H1 (cell line): ENCODE measurements around the gene DCUN1D2. TPM values are rescaled to one million over a fixed set of nuclear protein-coding genes. Genes with fewer than 3 reads are reported as not detected.
A peak's percentile ranks its signal among the peaks of the same experiment; 100 is the strongest.

ENCODE experiments used
- CTCF ChIA-PET: fragments of 300-600 bp; sonication (Branson Sonifier 250); formaldehyde crosslinking; loops from one replicate; lab custom pipeline; 2021; ENCODE audit not compliant: partially characterized antibody; lab: Charles Lee
- POLR2A ChIA-PET: fragments of 300-600 bp; sonication (Branson Sonifier 250); formaldehyde crosslinking; loops from one replicate; lab custom pipeline; 2021; ENCODE audit warnings: inconsistent platforms; ENCODE audit not compliant: partially characterized antibody; lab: Charles Lee
- DNase-seq, 2 experiments: peaks; one replicate each; pipeline versions ENCODE4 v3.0.0 to v3.0.0-alpha.2; 2010 to 2022; ENCODE audit warnings: low spot score in 2 of 2, low read depth in 1 of 2, mixed read lengths in 1 of 2
- FAIRE-seq: peaks from 2 replicates; lab custom pipeline; 2011; peaks lifted over from hg19 to GRCh38; lab: Jason Lieb, UNC
- H2AFZ ChIP-seq: 2 replicates; pipeline ENCODE4 v1.8.1; 2012; ENCODE audit warnings: low read length, inconsistent platforms
- H2AK5ac ChIP-seq: 2 replicates; pipeline ENCODE4 v1.6.1; 2013; ENCODE audit warnings: low read depth, low read length
- H2BK120ac ChIP-seq: replicated peaks from 2 replicates; pipeline ENCODE3; 2013; ENCODE audit warnings: low read depth, low read length, inconsistent platforms
- H2BK12ac ChIP-seq: 2 replicates; pipeline ENCODE4 v1.6.1; 2013; ENCODE audit warnings: low read depth, low read length
- H2BK15ac ChIP-seq: 2 replicates; pipeline ENCODE4 v1.6.1; 2013; ENCODE audit warnings: low read length
- H2BK20ac ChIP-seq: 2 replicates; pipeline ENCODE4 v1.6.1; 2013; ENCODE audit warnings: low read length
- H2BK5ac ChIP-seq: 2 replicates; pipeline ENCODE4 v1.6.1; 2013; ENCODE audit warnings: low read depth, low read length
- H3K14ac ChIP-seq: 2 replicates; pipeline ENCODE4 v1.6.1; 2013; ENCODE audit warnings: inconsistent platforms; ENCODE audit not compliant: insufficient read length
- H3K18ac ChIP-seq: 2 replicates; pipeline ENCODE4 v1.6.1; 2013; ENCODE audit warnings: low read length; ENCODE audit errors: extremely low read depth
- H3K23ac ChIP-seq: 2 replicates; pipeline ENCODE4 v1.6.1; 2013; ENCODE audit warnings: inconsistent platforms; ENCODE audit not compliant: insufficient read length
- H3K23me2 ChIP-seq: 2 replicates; pipeline ENCODE4 v1.6.1; 2013; ENCODE audit warnings: low read depth, low read length
- H3K27ac ChIP-seq: 2 replicates; pipeline ENCODE4 v1.6.1; 2011; ENCODE audit warnings: low read depth, low read length, inconsistent platforms
- H3K27me3 ChIP-seq, 4 experiments: replicated peaks in 1 of 4; 1 replicate in 1 of 4; 2 replicates in 3 of 4; pipeline versions ENCODE4 v1.6.1 to v1.8.1; 2011 to 2013; ENCODE audit warnings: low read length in 3 of 4, mild to moderate bottlenecking in 3 of 4, inconsistent platforms in 2 of 4, mixed read lengths in 2 of 4, moderate library complexity in 1 of 4; ENCODE audit not compliant: control insufficient read depth in 3 of 4, insufficient read depth in 3 of 4; ENCODE audit errors: extremely low read depth in 1 of 4
- H3K36me3 ChIP-seq, 4 experiments: 2 replicates each; pipeline versions ENCODE4 v1.6.1 to v1.8.1; 2011 to 2013; ENCODE audit warnings: mild to moderate bottlenecking in 4 of 4, low read length in 3 of 4, moderate library complexity in 2 of 4, control low read depth in 1 of 4, inconsistent platforms in 1 of 4; ENCODE audit not compliant: insufficient read depth in 4 of 4, control insufficient read depth in 2 of 4
- H3K4ac ChIP-seq: replicated peaks from 2 replicates; pipeline ENCODE3; 2013; ENCODE audit warnings: low read length, low read depth, mixed read lengths, inconsistent platforms; ENCODE audit not compliant: insufficient read length
- H3K4me1 ChIP-seq, 4 experiments: replicated peaks in 1 of 4; 1 replicate in 1 of 4; 2 replicates in 3 of 4; pipeline versions ENCODE4 v1.6.1 to v1.8.1; 2011 to 2013; ENCODE audit warnings: low read length in 3 of 4, inconsistent platforms in 2 of 4, mixed read lengths in 1 of 4; ENCODE audit not compliant: insufficient read depth in 4 of 4, control insufficient read depth in 3 of 4
- H3K4me2 ChIP-seq, 2 experiments: 2 replicates each; pipeline versions ENCODE4 v1.6.1 to v1.8.1; 2011 to 2013; ENCODE audit warnings: low read depth in 2 of 2, low read length in 2 of 2, control low read depth in 1 of 2, inconsistent platforms in 1 of 2, mild to moderate bottlenecking in 1 of 2; ENCODE audit not compliant: insufficient read depth in 1 of 2
- H3K4me3 ChIP-seq, 4 experiments: fragments of 200-600, 300-600 bp in 1 of 4; sonication (generic), shearing (Covaris generic), sonication (Bioruptor Twin) in 1 of 4; 2 replicates each; pipeline versions ENCODE4 v1.5.1 to v1.8.1; 2011 to 2016; ENCODE audit warnings: low read length in 4 of 4, low read depth in 3 of 4, control low read depth in 2 of 4, inconsistent platforms in 2 of 4, mild to moderate bottlenecking in 2 of 4, mixed read lengths in 1 of 4, moderate library complexity in 1 of 4; ENCODE audit not compliant: insufficient read depth in 2 of 4; ENCODE audit errors: extremely low read depth in 1 of 4
- H3K56ac ChIP-seq: replicated peaks from 2 replicates; pipeline ENCODE3; 2013; ENCODE audit warnings: low read depth, mild to moderate bottlenecking, mixed read lengths, low read length, inconsistent platforms; ENCODE audit not compliant: insufficient read length
- H3K79me1 ChIP-seq: 2 replicates; pipeline ENCODE4 v1.6.1; 2013; ENCODE audit warnings: low read depth, low read length, control low read depth
- H3K79me2 ChIP-seq, 2 experiments: 2 replicates each; pipeline versions ENCODE4 v1.6.1 to v1.8.1; 2012 to 2013; ENCODE audit warnings: low read length in 2 of 2, mild to moderate bottlenecking in 2 of 2, inconsistent platforms in 1 of 2; ENCODE audit not compliant: insufficient read depth in 2 of 2, control insufficient read depth in 1 of 2
- H3K9ac ChIP-seq, 4 experiments: replicated peaks in 1 of 4; 1 replicate in 1 of 4; 2 replicates in 3 of 4; pipeline versions ENCODE4 v1.6.1 to v1.8.1; 2011 to 2013; ENCODE audit warnings: low read depth in 3 of 4, low read length in 3 of 4, control low read depth in 2 of 4, mild to moderate bottlenecking in 2 of 4, moderate library complexity in 2 of 4, inconsistent platforms in 1 of 4; ENCODE audit errors: extremely low read depth in 1 of 4
- H3K9me3 ChIP-seq, 2 experiments: 2 replicates each; pipeline versions ENCODE4 v1.6.1 to v1.8.1; 2012 to 2013; ENCODE audit warnings: mild to moderate bottlenecking in 2 of 2, moderate library complexity in 2 of 2, control low read depth in 1 of 2, inconsistent platforms in 1 of 2, low read depth in 1 of 2, low read length in 1 of 2, mixed read lengths in 1 of 2; ENCODE audit not compliant: insufficient read depth in 2 of 2
- H4K20me1 ChIP-seq, 2 experiments: replicated peaks in 1 of 2; 2 replicates each; pipeline versions ENCODE3 to v1.8.1; 2011 to 2013; ENCODE audit warnings: inconsistent platforms in 2 of 2, low read length in 2 of 2, mild to moderate bottlenecking in 1 of 2; ENCODE audit not compliant: insufficient read depth in 2 of 2, control insufficient read depth in 1 of 2
- H4K5ac ChIP-seq: 2 replicates; pipeline ENCODE4 v1.6.1; 2013; ENCODE audit warnings: low read length, low read depth, mixed read lengths, inconsistent platforms; ENCODE audit not compliant: insufficient read length
- H4K8ac ChIP-seq: 2 replicates; pipeline ENCODE4 v1.8.0; 2013; ENCODE audit warnings: mild to moderate bottlenecking, moderate library complexity, low read length, inconsistent platforms; ENCODE audit not compliant: insufficient read depth; ENCODE audit errors: extremely low read depth
- H4K91ac ChIP-seq: replicated peaks from 2 replicates; pipeline ENCODE3; 2013; ENCODE audit warnings: low read length, mixed read lengths, inconsistent platforms; ENCODE audit not compliant: insufficient read length
- ASH2L ChIP-seq: fragments of 200-600, 300-600 bp; sonication (generic); IDR thresholded peaks from one replicate; pipeline ENCODE4 v1.7.1; 2017; ENCODE audit warnings: low read length
- FOSL1 ChIP-seq: IDR thresholded peaks from 2 replicates; pipeline ENCODE4 v1.6.1; 2011; ENCODE audit warnings: mild to moderate bottlenecking, low read depth, low read length, moderate library complexity; ENCODE audit not compliant: insufficient read depth
- MAFK ChIP-seq: IDR thresholded peaks from 2 replicates; pipeline ENCODE4 v1.6.1; 2012; ENCODE audit warnings: low read depth, mild to moderate bottlenecking, improper control_type of control experiment, low read length
- RAD21 ChIP-seq, 2 experiments: IDR thresholded peaks in 1 of 2; conservative IDR thresholded peaks in 1 of 2; 2 replicates each; pipeline ENCODE4 v1.6.1; 2011; ENCODE audit warnings: low read depth in 2 of 2, low read length in 2 of 2, improper control_type of control experiment in 1 of 2, inconsistent platforms in 1 of 2, mild to moderate bottlenecking in 1 of 2, moderate library complexity in 1 of 2
- RBBP5 ChIP-seq: IDR thresholded peaks from 2 replicates; pipeline ENCODE4 v1.7.1; 2012; ENCODE audit warnings: low read depth, mild to moderate bottlenecking, inconsistent platforms, low read length, moderate library complexity, borderline replicate concordance
- SP4 ChIP-seq: IDR thresholded peaks from 2 replicates; pipeline ENCODE4 v1.6.1; 2012; ENCODE audit warnings: low read length, inconsistent platforms
- WGBS, 2 experiments: shearing (Covaris generic) in 1 of 2; methylation state at CpG; one replicate each; pipeline versions ENCODE4 v1.1.6 to v1.1.7; 2013 to 2015; ENCODE audit warnings: low lambda C conversion rate in 2 of 2, mixed read lengths in 2 of 2, inconsistent platforms in 1 of 2, low coverage in 1 of 2, missing lambda C conversion rate in 1 of 2; ENCODE audit not compliant: insufficient replicate concordance in 2 of 2, insufficient coverage in 1 of 2, insufficient read length in 1 of 2; ENCODE audit errors: extremely low coverage in 1 of 2, missing lambda C conversion rate in 1 of 2; 5-methylcytosine and 5-hydroxymethylcytosine counted together
- polyA plus RNA-seq, 7 experiments: library from polyadenylated mRNA; depleted of rRNA in 3 of 7; stranded (reverse) in 5 of 7; unstranded in 2 of 7; fragments of >200 nt in 5 of 7; fragments of 200-250 nt in 2 of 7; gene quantifications; 1 replicate in 5 of 7; 2 replicates in 1 of 7; 4 replicates in 1 of 7; pipeline versions ENCODE4 v1.2.1 to v1.2.3, GENCODE V29; 2011 to 2013; ENCODE audit warnings: missing spikeins in 2 of 7, mixed read lengths in 2 of 7
- total RNA-seq: library from RNA; stranded (reverse); fragmentation: NEBNext Ultra II Directional; extraction: Animal tissue kit (Norgen Biotek cat#: 25700); gene quantifications from 2 replicates; pipeline ENCODE4 v1.2.1, GENCODE V29; 2021

The DCUN1D2 gene
- total and polyA plus RNA-seq, 2 of the 8 experiments (the other 6 are each of a cell fraction or from before 2014, with no cell fraction given), result 19.5 to 35.3 TPM

- H4K5ac ChIP-seq, result no peak overlapping the region
- H3K27ac ChIP-seq, result peak overlapping the region; percentile 49; the same call in 1 of the 2 replicates
- H2BK12ac ChIP-seq, result no peak overlapping the region
- H3K4me1 ChIP-seq, result peaks cover 0 to 15% (median 5%) of the 10 kb centered on the region in 4 experiments; a peak in 6 of 7 replicates
- H3K23ac ChIP-seq, result no peak overlapping the region
- H4K8ac ChIP-seq, result peak overlapping the region; percentile 54; the same call in 1 of the 2 replicates
- peaks cover 0 to 23% of the 10 kb centered on the region in 2 experiments; a peak in 2 of 4 replicates for H3K79me2 ChIP-seq
- no peak overlapping the region for H3K4ac ChIP-seq
- FAIRE-seq, result peak; percentile 63
- no peak overlapping the region for H3K14ac ChIP-seq
- H3K9ac ChIP-seq, result peak overlapping the region in 1 of 4 experiments; percentile 38; a peak in 5 of 7 replicates
- POLR2A ChIA-PET, result interaction anchor here (0.9 to 1.6 kb wide), 2 partner anchors 14 to 24 kb away, joined by 3 to 4 read pairs; no protein-coding TSS in a partner anchor
- peak overlapping the region; percentile 68; the same call in 1 of the 2 replicates for H2BK5ac ChIP-seq
- whole genome bisulfite sequencing, 2 experiments, result 77% methylated on average over 22 of the region's 22 CpGs; no CpG with 5 or more reads in 1 of the 2 experiments
- H2AFZ ChIP-seq, result no peak overlapping the region
- H3K4me2 ChIP-seq, result peak overlapping the region; percentile 56 to 59
- no peak overlapping the region for H2BK120ac ChIP-seq
- H3K18ac ChIP-seq, result peak overlapping the region; percentile 75
- no peaks in the 10 kb centered on the region for H3K9me3 ChIP-seq
- no peak overlapping the region for H2AK5ac ChIP-seq
- peak; percentile 53 for TF ChIP-seq ASH2L
- no peak for TF ChIP-seq SP4
- no peak for TF ChIP-seq FOSL1
- 0 out of 2 replicates have a peak, but pooled peaks have one; percentile 47 for TF ChIP-seq RBBP5
- no peak for TF ChIP-seq RAD21 (IDR thresholded peaks at IDR 0.05 in 1 of 2, conservative IDR thresholded peaks at IDR 0.05 in 1 of 2; ENCODE audit: low read depth in 2 of 2, low read length in 2 of 2)
- TF ChIP-seq MAFK, result no peak
- no peak overlapping the region for H2BK20ac ChIP-seq
- CTCF ChIA-PET, result interaction anchor here (0.9 to 1.9 kb wide), 5 partner anchors 10 to 21 kb away, joined by 3 to 8 read pairs (median 3); no protein-coding TSS in a partner anchor
- no peak overlapping the region; a peak in 1 of 8 replicates for H3K4me3 ChIP-seq
- no peak overlapping the region for H2BK15ac ChIP-seq
- H3K23me2 ChIP-seq, result no peaks in the 10 kb centered on the region
- no peaks in the 10 kb centered on the region for H3K27me3 ChIP-seq
- H3K56ac ChIP-seq, result no peak overlapping the region
- peaks cover 3% of the 10 kb centered on the region for H3K79me1 ChIP-seq
- DNase-seq, result no peak
- H3K36me3 ChIP-seq, result peaks cover 2 to 41% (median 5%) of the 10 kb centered on the region in 4 experiments; a peak in 4 of 8 replicates
- H4K91ac ChIP-seq, result no peak overlapping the region
- H4K20me1 ChIP-seq, result peaks cover 5 to 16% of the 10 kb centered on the region in 2 experiments
These were observed 21.9 kb downstream of the DCUN1D2 start for GRCh38 chr13:113468472-113469201.
